DND-41 (cell line): Measurements from ENCODE around the gene RNF26.

Experiments used
- ATAC-seq: fragments of 200-7000 bp; cut with Tn5 transposase; 3 replicates; pipeline ENCODE4 v1.9.1; 2021; ENCODE audit warnings: low read depth; ENCODE audit not compliant: insufficient read depth
- DNase-seq: peaks from one replicate; pipeline ENCODE4 v3.0.0-alpha.2; 2020
- H2AFZ ChIP-seq: 2 replicates; pipeline ENCODE4 v1.6.0; 2012; ENCODE audit warnings: low read depth, low read length
- H3K27ac ChIP-seq: 2 replicates; pipeline ENCODE4 v1.5.1; 2012; ENCODE audit warnings: low read length, inconsistent platforms
- H3K27me3 ChIP-seq: fragments of 200-600 bp; sonication (generic); 2 replicates; pipeline ENCODE4 v1.6.0; 2012; ENCODE audit warnings: low read length, mild to moderate bottlenecking, inconsistent platforms; ENCODE audit not compliant: insufficient read depth, poor library complexity
- H3K36me3 ChIP-seq: 2 replicates; pipeline ENCODE4 v1.5.1; 2012; ENCODE audit warnings: low read length, inconsistent platforms; ENCODE audit not compliant: insufficient read depth
- H3K4me1 ChIP-seq: 2 replicates; pipeline ENCODE4 v1.5.1; 2012; ENCODE audit warnings: mild to moderate bottlenecking, low read length; ENCODE audit not compliant: insufficient read depth
- H3K4me2 ChIP-seq: 2 replicates; pipeline ENCODE4 v1.6.0; 2012; ENCODE audit warnings: mild to moderate bottlenecking, moderate library complexity, low read length, inconsistent platforms; ENCODE audit not compliant: insufficient read depth
- H3K4me3 ChIP-seq, 2 experiments: fragments of 200-600 bp in 1 of 2; shearing (Covaris generic) in 1 of 2; 2 replicates each; pipeline ENCODE4 v1.5.1; 2012 to 2016; ENCODE audit warnings: inconsistent platforms in 2 of 2, low read length in 2 of 2, mild to moderate bottlenecking in 2 of 2, low read depth in 1 of 2, moderate library complexity in 1 of 2
- H3K79me2 ChIP-seq: 2 replicates; pipeline ENCODE4 v1.6.0; 2012; ENCODE audit warnings: low read length, inconsistent platforms; ENCODE audit not compliant: insufficient read depth
- H3K9ac ChIP-seq: 2 replicates; pipeline ENCODE4 v1.6.0; 2012; ENCODE audit warnings: low read depth, mild to moderate bottlenecking, inconsistent platforms, low read length, moderate library complexity
- H3K9me3 ChIP-seq: 2 replicates; pipeline ENCODE4 v1.5.1; 2012; ENCODE audit warnings: low read length, moderate library complexity, mild to moderate bottlenecking, inconsistent platforms; ENCODE audit not compliant: insufficient read depth, severe bottlenecking
- H4K20me1 ChIP-seq: 2 replicates; pipeline ENCODE4 v1.6.0; 2012; ENCODE audit warnings: low read length; ENCODE audit not compliant: insufficient read depth
- CTCF ChIP-seq: IDR thresholded peaks from 2 replicates; pipeline ENCODE4 v1.5.1; 2012; ENCODE audit warnings: borderline replicate concordance, low read length, moderate library complexity, mild to moderate bottlenecking; ENCODE audit not compliant: poor library complexity, severe bottlenecking; ENCODE audit errors: extremely low read depth
- EZH2 ChIP-seq: IDR thresholded peaks from 3 replicates; pipeline ENCODE4 v1.6.1; 2012; ENCODE audit warnings: borderline replicate concordance, low read depth, mild to moderate bottlenecking, moderate library complexity, low read length, inconsistent platforms; ENCODE audit not compliant: severe bottlenecking

Gene RNF26

DNA sequence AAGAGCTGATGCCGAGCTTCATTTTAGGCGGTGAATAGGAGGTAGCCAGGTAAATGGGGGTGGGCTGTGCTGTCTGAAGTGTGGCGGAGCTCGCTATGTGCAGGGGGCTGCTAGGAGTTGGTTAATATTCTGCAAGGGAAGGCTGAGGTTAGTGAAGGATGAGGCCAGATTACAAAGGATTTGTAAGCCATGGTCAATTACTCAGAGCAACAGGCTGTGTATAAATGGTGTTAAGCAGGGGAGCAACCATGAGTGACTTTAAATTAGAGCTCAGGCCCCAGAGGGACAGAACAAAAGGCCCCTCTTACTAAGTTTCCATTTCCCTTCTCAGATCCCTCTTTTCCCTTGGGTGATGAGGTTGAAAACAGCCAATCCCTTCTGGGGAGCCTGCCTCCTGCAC is 10.1 kb upstream of the RNF26 start:
- Histone ChIP-seq H3K27me3 (peaks cover 8% of the 10 kb centered on the region), H4K20me1 (no peaks in the 10 kb centered on the region), H3K4me1 (peaks cover 12% of the 10 kb centered on the region), H3K27ac (no peak overlapping the region), H3K79me2 (no peaks in the 10 kb centered on the region), H3K36me3 (no peaks in the 10 kb centered on the region), H3K4me2 (no peak overlapping the region), H3K9ac (no peak overlapping the region), H3K4me3 (no peak overlapping the region), H3K9me3 (no peaks in the 10 kb centered on the region), H2AFZ (no peak overlapping the region)
- ATAC-seq (no peak), DNase-seq (no peak)
- TF ChIP-seq CTCF (no peak), EZH2 (no peak)

- Histone ChIP-seq H2AFZ (no peak overlapping the region), H3K9me3 (no peaks in the 10 kb centered on the region), H3K27ac (no peak overlapping the region), H4K20me1 (no peaks in the 10 kb centered on the region), H3K4me1 (peaks cover 7% of the 10 kb centered on the region), H3K27me3 (peaks cover 6% of the 10 kb centered on the region), H3K9ac (no peak overlapping the region), H3K4me3 (no peak overlapping the region), H3K36me3 (no peaks in the 10 kb centered on the region), H3K79me2 (no peaks in the 10 kb centered on the region), H3K4me2 (no peak overlapping the region)
- TF ChIP-seq EZH2 (no peak), CTCF (no peak)
- ATAC-seq (no peak), DNase-seq (no peak)
These were observed 5.0 kb upstream of the RNF26 start for GRCh38 chr11:119329320-119329719.

- Histone ChIP-seq H4K20me1 (peaks cover 3% of the 10 kb centered on the region; the same call in 1 of the 2 replicates), H3K4me1 (peaks cover 12% of the 10 kb centered on the region), H3K9ac (no peak overlapping the region), H2AFZ (no peak overlapping the region), H3K27me3 (peaks cover 6% of the 10 kb centered on the region), H3K27ac (no peak overlapping the region), H3K79me2 (peaks cover 9% of the 10 kb centered on the region), H3K9me3 (no peaks in the 10 kb centered on the region), H3K4me3 (no peak overlapping the region), H3K36me3 (peaks cover under 1% of the 10 kb centered on the region; the same call in 1 of the 2 replicates), H3K4me2 (no peak overlapping the region)
- TF ChIP-seq CTCF (no peak), EZH2 (no peak)
- ATAC-seq: no peak
- no peak for DNase-seq
These were observed 4.1 kb upstream of the RNF26 start for GRCh38 chr11:119330237-119330636.
